GM23338 (cell line): Measurements from ENCODE around the gene NUP43. TPM values are rescaled to one million over a fixed set of nuclear protein-coding genes. Genes with fewer than 3 reads are reported as not detected.

Source experiments
- ATAC-seq: fragments of 200-7000 bp; cut with Tn5 transposase; 3 replicates; pipeline ENCODE4 v1.9.1; 2020
- DNase-seq: peaks from one replicate; pipeline ENCODE4 v3.0.0-alpha.2; 2015; ENCODE audit warnings: low spot score
- H2AFZ ChIP-seq: fragments of 200-600 bp; sonication (generic); 2 replicates; pipeline ENCODE4 v1.8.0; 2016; ENCODE audit warnings: antibody characterized with exemption, mild to moderate bottlenecking, moderate library complexity
- H3F3A ChIP-seq: fragments of 200-600 bp; sonication (generic); replicated peaks from 2 replicates; pipeline ENCODE4 v1.8.0; 2017; ENCODE audit warnings: antibody characterized with exemption, mixed run types, low read depth
- H3K27ac ChIP-seq: fragments of 200-600 bp; sonication (generic); 2 replicates; pipeline ENCODE4 v1.6.1; 2016; ENCODE audit warnings: low read depth
- H3K27me3 ChIP-seq: fragments of 200-600 bp; sonication (generic); 2 replicates; pipeline ENCODE4 v1.8.0; 2016; ENCODE audit warnings: mild to moderate bottlenecking, mixed run types, moderate library complexity; ENCODE audit not compliant: insufficient read depth
- H3K36me3 ChIP-seq: fragments of 200-600 bp; sonication (generic); 2 replicates; pipeline ENCODE4 v1.8.0; 2016; ENCODE audit warnings: mild to moderate bottlenecking; ENCODE audit not compliant: insufficient read depth
- H3K4me1 ChIP-seq: fragments of 200-600 bp; sonication (generic); 2 replicates; pipeline ENCODE4 v1.8.0; 2016; ENCODE audit warnings: mild to moderate bottlenecking, moderate library complexity; ENCODE audit not compliant: insufficient read depth
- H3K4me2 ChIP-seq: fragments of 200-600 bp; sonication (generic); 2 replicates; pipeline ENCODE4 v1.7.1; 2017; ENCODE audit warnings: mixed run types
- H3K4me3 ChIP-seq: fragments of 200-600 bp; sonication (generic); 2 replicates; pipeline ENCODE4 v1.6.1; 2016; ENCODE audit warnings: mixed run types
- H3K79me2 ChIP-seq: fragments of 200-600 bp; sonication (generic); replicated peaks from 2 replicates; pipeline ENCODE4 v1.8.0; 2017; ENCODE audit warnings: mild to moderate bottlenecking; ENCODE audit not compliant: insufficient read depth
- H3K9me2 ChIP-seq: fragments of 200-600 bp; sonication (generic); 2 replicates; pipeline ENCODE4 v1.8.0; 2017; ENCODE audit not compliant: insufficient read depth
- H4K20me1 ChIP-seq: fragments of 200-600 bp; sonication (generic); replicated peaks from 2 replicates; pipeline ENCODE4 v1.8.0; 2017; ENCODE audit warnings: mild to moderate bottlenecking; ENCODE audit not compliant: insufficient read depth
- H3K27ac Mint-ChIP-seq: 2 replicates; pipeline ENCODE4 v1.8.0; 2020; ENCODE audit warnings: inconsistent platforms, mild to moderate bottlenecking, moderate library complexity, mixed read lengths
- H3K27me3 Mint-ChIP-seq: 3 replicates; pipeline ENCODE4 v1.8.0; 2022; ENCODE audit warnings: low read depth, mild to moderate bottlenecking, moderate library complexity, mixed read lengths, inconsistent platforms; ENCODE audit not compliant: insufficient read depth, poor library complexity
- H3K36me3 Mint-ChIP-seq: 3 replicates; pipeline ENCODE4 v1.8.0; 2021; ENCODE audit warnings: low read depth, mild to moderate bottlenecking, inconsistent platforms, moderate library complexity, mixed read lengths
- H3K4me1 Mint-ChIP-seq: 3 replicates; pipeline ENCODE4 v1.8.0; 2020; ENCODE audit warnings: mild to moderate bottlenecking, inconsistent platforms, mixed read lengths
- H3K4me3 Mint-ChIP-seq: 3 replicates; pipeline ENCODE4 v1.8.0; 2021; ENCODE audit warnings: moderate library complexity, mild to moderate bottlenecking, inconsistent platforms, mixed read lengths
- H3K9me3 Mint-ChIP-seq: 3 replicates; pipeline ENCODE4 v1.8.0; 2020; ENCODE audit warnings: moderate library complexity, mild to moderate bottlenecking, inconsistent platforms, mixed read lengths
- CREB1 ChIP-seq: fragments of 250-450 bp; sonication (Bioruptor Pico); IDR thresholded peaks from 2 replicates; pipeline ENCODE4 v1.5.0; 2020; ENCODE audit warnings: low read depth, mild to moderate bottlenecking, moderate library complexity
- EZH2 ChIP-seq: fragments of 200-600 bp; sonication (generic); IDR thresholded peaks from one replicate; pipeline ENCODE4 v1.8.0; 2017; ENCODE audit warnings: antibody characterized with exemption, mild to moderate bottlenecking, low read depth; ENCODE audit not compliant: unreplicated experiment
- EZH2phosphoT487 ChIP-seq: fragments of 200-600 bp; sonication (generic); IDR thresholded peaks from one replicate; pipeline ENCODE4 v1.8.1; 2018; ENCODE audit warnings: antibody characterized with exemption; ENCODE audit not compliant: unreplicated experiment
- JUNB ChIP-seq: IDR thresholded peaks from one replicate; pipeline ENCODE4 v1.6.1; 2016; ENCODE audit warnings: antibody characterized with exemption; ENCODE audit not compliant: unreplicated experiment
- NANOG ChIP-seq: IDR thresholded peaks from 2 replicates; pipeline ENCODE4 v1.6.1; 2016; ENCODE audit warnings: antibody characterized with exemption, borderline replicate concordance
- POLR2AphosphoS5 ChIP-seq: IDR thresholded peaks from 2 replicates; pipeline ENCODE4 v1.6.1; 2016; ENCODE audit warnings: antibody characterized with exemption, low read depth
- STAT1 ChIP-seq: IDR thresholded peaks from one replicate; pipeline ENCODE4 v1.6.1; 2016; ENCODE audit warnings: antibody characterized with exemption; ENCODE audit not compliant: unreplicated experiment
- ZNF114 ChIP-seq: fragments of 250-450 bp; sonication (Bioruptor Pico); IDR thresholded peaks from 2 replicates; pipeline ENCODE4 v1.5.0; 2020; ENCODE audit warnings: mild to moderate bottlenecking, moderate library complexity
- ZNF331 ChIP-seq: fragments of 250-450 bp; sonication (Bioruptor Pico); IDR thresholded peaks from 2 replicates; pipeline ENCODE4 v1.5.0; 2020; ENCODE audit warnings: low read depth, mild to moderate bottlenecking, moderate library complexity
- polyA plus RNA-seq: library from polyadenylated mRNA; unstranded; fragments of >200 nt; fragmentation: Nextera tagmentation; extraction: Ambion mirVana; gene quantifications from 2 replicates; pipeline ENCODE4 v1.2.1, GENCODE V29; 2016
- total RNA-seq: library from RNA; depleted of rRNA; stranded (reverse); fragments of >200 nt; shearing (Covaris generic); gene quantifications from 2 replicates; pipeline ENCODE4 v1.2.3, GENCODE V29; 2014
- TF ChIP-seq, protein P1 (sequence below): IDR thresholded peaks from 2 replicates; pipeline ENCODE4 v1.6.1; 2016; ENCODE audit warnings: antibody characterized with exemption
- TF ChIP-seq, protein P2 (sequence below): IDR thresholded peaks from one replicate; pipeline ENCODE4 v1.6.1; 2018; ENCODE audit warnings: antibody characterized with exemption; ENCODE audit not compliant: unreplicated experiment
- TF ChIP-seq, protein P3 (sequence below), 2 experiments: fragments of 200-600 bp in 1 of 2; sonication (generic) in 1 of 2; conservative IDR thresholded peaks; 2 replicates each; pipeline versions ENCODE4 v1.5.1 to v1.6.1; 2016 to 2017; ENCODE audit warnings: antibody characterized with exemption in 2 of 2, low read depth in 2 of 2, mild to moderate bottlenecking in 2 of 2, moderate library complexity in 1 of 2
- TF ChIP-seq, protein P4 (sequence below): fragments of 250-450 bp; sonication (Bioruptor Pico); IDR thresholded peaks from 2 replicates; pipeline ENCODE4 v1.5.0; 2020; ENCODE audit warnings: mild to moderate bottlenecking, moderate library complexity

The NUP43 gene
- total and polyA plus RNA-seq, 2 experiments from 2014 or later, result 23.4 to 71.8 TPM

DNA sequence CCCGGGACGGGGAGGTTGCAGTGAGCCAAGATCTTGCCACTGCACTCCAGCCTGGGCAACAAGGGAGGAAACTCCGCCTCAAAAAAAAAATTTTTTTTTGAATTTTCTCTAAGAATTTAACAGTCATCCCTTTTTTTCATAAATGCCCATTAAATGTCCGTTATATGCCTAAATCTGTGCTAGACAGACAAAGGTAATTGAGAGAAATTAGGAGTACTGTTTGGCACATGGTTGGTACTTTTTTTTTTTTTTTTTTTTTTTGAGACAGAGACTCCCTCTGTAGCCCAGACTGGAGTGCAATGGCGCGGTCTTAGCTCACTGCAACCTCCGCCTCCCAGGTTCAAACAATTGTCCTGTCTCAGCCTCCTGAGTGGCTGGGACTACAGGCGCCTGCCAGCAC lies 4.9 kb upstream of the NUP43 start:
- Histone ChIP-seq H4K20me1 (peaks cover 19% of the 10 kb centered on the region), H3K79me2 (peaks cover 61% of the 10 kb centered on the region), H3K4me1 (peaks cover 13% of the 10 kb centered on the region; the same call in 1 of the 2 replicates), H3K27ac (no peak overlapping the region), H3F3A (0 out of 2 replicates have a peak, but pooled peaks cover 4% of the 10 kb centered on the region), H3K4me2 (no peak overlapping the region), H2AFZ (no peak overlapping the region), H3K4me3 (peak overlapping the region; percentile 87), H3K27me3 (no peaks in the 10 kb centered on the region), H3K9me2 (no peaks in the 10 kb centered on the region; the same call in 1 of the 2 replicates), H3K36me3 (no peaks in the 10 kb centered on the region)
- Mint-ChIP-seq H3K27me3 (peaks cover 10% of the 10 kb centered on the region), H3K36me3 (no peaks in the 10 kb centered on the region), H3K9me3 (no peaks in the 10 kb centered on the region; the same call in 2 of the 3 replicates), H3K4me1 (peaks cover 12% of the 10 kb centered on the region; the same call in 2 of the 3 replicates), H3K4me3 (peak overlapping the region; percentile 89; the same call in 2 of the 3 replicates), H3K27ac (no peak overlapping the region)
- ATAC-seq, result no peak
- TF ChIP-seq EZH2 (no peak), STAT1 (no peak), CREB1 (CRISPR knock-in tag) (no peak), POLR2AphosphoS5 (no peak), JUNB (no peak), EZH2phosphoT487 (no peak), ZNF331 (CRISPR knock-in tag) (no peak), NANOG (no peak), ZNF114 (CRISPR knock-in tag) (no peak)
- TF ChIP-seq, protein P1, sequence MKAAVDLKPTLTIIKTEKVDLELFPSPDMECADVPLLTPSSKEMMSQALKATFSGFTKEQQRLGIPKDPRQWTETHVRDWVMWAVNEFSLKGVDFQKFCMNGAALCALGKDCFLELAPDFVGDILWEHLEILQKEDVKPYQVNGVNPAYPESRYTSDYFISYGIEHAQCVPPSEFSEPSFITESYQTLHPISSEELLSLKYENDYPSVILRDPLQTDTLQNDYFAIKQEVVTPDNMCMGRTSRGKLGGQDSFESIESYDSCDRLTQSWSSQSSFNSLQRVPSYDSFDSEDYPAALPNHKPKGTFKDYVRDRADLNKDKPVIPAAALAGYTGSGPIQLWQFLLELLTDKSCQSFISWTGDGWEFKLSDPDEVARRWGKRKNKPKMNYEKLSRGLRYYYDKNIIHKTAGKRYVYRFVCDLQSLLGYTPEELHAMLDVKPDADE, result no peak
- TF ChIP-seq, protein P2, sequence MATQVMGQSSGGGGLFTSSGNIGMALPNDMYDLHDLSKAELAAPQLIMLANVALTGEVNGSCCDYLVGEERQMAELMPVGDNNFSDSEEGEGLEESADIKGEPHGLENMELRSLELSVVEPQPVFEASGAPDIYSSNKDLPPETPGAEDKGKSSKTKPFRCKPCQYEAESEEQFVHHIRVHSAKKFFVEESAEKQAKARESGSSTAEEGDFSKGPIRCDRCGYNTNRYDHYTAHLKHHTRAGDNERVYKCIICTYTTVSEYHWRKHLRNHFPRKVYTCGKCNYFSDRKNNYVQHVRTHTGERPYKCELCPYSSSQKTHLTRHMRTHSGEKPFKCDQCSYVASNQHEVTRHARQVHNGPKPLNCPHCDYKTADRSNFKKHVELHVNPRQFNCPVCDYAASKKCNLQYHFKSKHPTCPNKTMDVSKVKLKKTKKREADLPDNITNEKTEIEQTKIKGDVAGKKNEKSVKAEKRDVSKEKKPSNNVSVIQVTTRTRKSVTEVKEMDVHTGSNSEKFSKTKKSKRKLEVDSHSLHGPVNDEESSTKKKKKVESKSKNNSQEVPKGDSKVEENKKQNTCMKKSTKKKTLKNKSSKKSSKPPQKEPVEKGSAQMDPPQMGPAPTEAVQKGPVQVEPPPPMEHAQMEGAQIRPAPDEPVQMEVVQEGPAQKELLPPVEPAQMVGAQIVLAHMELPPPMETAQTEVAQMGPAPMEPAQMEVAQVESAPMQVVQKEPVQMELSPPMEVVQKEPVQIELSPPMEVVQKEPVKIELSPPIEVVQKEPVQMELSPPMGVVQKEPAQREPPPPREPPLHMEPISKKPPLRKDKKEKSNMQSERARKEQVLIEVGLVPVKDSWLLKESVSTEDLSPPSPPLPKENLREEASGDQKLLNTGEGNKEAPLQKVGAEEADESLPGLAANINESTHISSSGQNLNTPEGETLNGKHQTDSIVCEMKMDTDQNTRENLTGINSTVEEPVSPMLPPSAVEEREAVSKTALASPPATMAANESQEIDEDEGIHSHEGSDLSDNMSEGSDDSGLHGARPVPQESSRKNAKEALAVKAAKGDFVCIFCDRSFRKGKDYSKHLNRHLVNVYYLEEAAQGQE, result no peak
- TF ChIP-seq, protein P3, sequence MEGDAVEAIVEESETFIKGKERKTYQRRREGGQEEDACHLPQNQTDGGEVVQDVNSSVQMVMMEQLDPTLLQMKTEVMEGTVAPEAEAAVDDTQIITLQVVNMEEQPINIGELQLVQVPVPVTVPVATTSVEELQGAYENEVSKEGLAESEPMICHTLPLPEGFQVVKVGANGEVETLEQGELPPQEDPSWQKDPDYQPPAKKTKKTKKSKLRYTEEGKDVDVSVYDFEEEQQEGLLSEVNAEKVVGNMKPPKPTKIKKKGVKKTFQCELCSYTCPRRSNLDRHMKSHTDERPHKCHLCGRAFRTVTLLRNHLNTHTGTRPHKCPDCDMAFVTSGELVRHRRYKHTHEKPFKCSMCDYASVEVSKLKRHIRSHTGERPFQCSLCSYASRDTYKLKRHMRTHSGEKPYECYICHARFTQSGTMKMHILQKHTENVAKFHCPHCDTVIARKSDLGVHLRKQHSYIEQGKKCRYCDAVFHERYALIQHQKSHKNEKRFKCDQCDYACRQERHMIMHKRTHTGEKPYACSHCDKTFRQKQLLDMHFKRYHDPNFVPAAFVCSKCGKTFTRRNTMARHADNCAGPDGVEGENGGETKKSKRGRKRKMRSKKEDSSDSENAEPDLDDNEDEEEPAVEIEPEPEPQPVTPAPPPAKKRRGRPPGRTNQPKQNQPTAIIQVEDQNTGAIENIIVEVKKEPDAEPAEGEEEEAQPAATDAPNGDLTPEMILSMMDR (conservative IDR thresholded peaks at IDR 0.05; ENCODE audit: low read depth in 2 of 2), result no peak
- TF ChIP-seq, protein P4, sequence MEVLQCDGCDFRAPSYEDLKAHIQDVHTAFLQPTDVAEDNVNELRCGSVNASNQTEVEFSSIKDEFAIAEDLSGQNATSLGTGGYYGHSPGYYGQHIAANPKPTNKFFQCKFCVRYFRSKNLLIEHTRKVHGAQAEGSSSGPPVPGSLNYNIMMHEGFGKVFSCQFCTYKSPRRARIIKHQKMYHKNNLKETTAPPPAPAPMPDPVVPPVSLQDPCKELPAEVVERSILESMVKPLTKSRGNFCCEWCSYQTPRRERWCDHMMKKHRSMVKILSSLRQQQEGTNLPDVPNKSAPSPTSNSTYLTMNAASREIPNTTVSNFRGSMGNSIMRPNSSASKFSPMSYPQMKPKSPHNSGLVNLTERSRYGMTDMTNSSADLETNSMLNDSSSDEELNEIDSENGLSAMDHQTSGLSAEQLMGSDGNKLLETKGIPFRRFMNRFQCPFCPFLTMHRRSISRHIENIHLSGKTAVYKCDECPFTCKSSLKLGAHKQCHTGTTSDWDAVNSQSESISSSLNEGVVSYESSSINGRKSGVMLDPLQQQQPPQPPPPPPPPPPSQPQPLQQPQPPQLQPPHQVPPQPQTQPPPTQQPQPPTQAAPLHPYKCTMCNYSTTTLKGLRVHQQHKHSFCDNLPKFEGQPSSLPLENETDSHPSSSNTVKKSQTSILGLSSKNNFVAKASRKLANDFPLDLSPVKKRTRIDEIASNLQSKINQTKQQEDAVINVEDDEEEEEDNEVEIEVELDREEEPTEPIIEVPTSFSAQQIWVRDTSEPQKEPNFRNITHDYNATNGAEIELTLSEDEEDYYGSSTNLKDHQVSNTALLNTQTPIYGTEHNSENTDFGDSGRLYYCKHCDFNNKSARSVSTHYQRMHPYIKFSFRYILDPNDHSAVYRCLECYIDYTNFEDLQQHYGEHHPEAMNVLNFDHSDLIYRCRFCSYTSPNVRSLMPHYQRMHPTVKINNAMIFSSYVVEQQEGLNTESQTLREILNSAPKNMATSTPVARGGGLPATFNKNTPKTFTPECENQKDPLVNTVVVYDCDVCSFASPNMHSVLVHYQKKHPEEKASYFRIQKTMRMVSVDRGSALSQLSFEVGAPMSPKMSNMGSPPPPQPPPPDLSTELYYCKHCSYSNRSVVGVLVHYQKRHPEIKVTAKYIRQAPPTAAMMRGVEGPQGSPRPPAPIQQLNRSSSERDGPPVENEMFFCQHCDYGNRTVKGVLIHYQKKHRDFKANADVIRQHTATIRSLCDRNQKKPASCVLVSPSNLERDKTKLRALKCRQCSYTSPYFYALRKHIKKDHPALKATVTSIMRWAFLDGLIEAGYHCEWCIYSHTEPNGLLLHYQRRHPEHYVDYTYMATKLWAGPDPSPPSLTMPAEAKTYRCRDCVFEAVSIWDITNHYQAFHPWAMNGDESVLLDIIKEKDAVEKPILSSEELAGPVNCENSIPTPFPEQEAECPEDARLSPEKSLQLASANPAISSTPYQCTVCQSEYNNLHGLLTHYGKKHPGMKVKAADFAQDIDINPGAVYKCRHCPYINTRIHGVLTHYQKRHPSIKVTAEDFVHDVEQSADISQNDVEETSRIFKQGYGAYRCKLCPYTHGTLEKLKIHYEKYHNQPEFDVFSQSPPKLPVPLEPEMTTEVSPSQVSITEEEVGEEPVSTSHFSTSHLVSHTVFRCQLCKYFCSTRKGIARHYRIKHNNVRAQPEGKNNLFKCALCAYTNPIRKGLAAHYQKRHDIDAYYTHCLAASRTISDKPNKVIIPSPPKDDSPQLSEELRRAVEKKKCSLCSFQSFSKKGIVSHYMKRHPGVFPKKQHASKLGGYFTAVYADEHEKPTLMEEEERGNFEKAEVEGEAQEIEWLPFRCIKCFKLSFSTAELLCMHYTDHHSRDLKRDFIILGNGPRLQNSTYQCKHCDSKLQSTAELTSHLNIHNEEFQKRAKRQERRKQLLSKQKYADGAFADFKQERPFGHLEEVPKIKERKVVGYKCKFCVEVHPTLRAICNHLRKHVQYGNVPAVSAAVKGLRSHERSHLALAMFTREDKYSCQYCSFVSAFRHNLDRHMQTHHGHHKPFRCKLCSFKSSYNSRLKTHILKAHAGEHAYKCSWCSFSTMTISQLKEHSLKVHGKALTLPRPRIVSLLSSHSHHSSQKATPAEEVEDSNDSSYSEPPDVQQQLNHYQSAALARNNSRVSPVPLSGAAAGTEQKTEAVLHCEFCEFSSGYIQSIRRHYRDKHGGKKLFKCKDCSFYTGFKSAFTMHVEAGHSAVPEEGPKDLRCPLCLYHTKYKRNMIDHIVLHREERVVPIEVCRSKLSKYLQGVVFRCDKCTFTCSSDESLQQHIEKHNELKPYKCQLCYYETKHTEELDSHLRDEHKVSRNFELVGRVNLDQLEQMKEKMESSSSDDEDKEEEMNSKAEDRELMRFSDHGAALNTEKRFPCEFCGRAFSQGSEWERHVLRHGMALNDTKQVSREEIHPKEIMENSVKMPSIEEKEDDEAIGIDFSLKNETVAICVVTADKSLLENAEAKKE (CRISPR knock-in tag), result no peak
- no peak for DNase-seq
